ENCODE measurements around the gene CD300H. TPM values are rescaled to one million over a fixed set of nuclear protein-coding genes. Genes with fewer than 3 reads are reported as not detected.
"Not testable (repeated sequence)": the region's sequence is repeated elsewhere in the genome, so short reads cannot be mapped to it uniquely, and the experiment has no call there.

CD300H gene
- polyA plus RNA-seq, 3 donors, result 57.9 to 148 (median 84.7) TPM

DNA sequence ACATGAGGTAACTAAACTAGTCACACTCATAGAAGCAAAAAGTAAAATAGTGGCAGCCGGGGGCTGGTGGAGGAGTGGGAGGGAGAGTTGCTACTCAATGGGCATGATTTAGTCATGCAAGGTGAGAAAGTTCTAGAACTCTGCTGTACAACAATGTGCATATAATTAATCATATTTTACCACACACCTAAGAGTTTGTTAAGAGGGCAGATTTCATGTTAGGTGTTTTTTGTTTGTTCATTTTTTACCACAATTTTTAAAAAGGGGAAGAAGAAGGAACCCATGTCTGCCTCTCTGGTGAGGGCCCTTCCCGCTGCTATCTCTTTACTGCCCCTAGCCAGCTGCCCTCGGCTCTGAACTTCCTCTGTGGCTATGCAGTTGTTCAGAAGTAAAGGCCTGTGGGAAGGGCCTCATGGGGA is 47.3 kb downstream of the CD300H start:
- peak; percentile 80 to 91 (median 87) for DNase-seq
- WGBS (ENCODE audit: insufficient coverage), result no CpG with 5 or more reads among the region's 3 CpGs

DNA sequence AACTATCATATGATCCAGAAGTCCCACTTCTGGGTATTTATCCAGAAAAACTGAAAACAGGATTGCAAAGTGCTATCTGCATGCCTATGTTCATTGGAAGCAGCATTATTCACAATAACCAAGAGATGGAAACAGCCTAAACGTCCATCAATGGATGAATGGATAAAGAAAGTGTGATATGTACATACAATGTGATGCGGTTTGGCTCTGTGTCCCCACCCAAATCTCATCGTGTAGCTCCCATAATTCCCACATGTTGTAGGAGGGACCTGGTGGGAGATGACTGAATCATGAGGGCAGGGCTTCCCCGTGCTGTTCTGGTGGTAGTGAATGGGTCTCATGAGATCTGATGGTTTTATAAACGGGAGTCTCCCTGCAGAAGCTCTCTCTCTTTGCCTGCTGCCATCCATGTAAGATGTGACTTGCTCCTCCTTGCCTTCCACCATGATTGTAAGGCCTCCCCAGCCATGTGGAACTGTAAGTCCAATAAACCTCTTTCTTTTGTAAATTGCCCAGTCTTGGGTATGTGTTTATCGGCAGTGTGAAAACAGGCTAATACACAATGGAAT is 48.8 kb downstream of the CD300H start:
- intact Hi-C loops (cut with micrococcal nuclease); H4K20me1 ChIP-seq (ENCODE audit: insufficient read depth, low read length); H3K4me2 ChIP-seq (replicated peaks; ENCODE audit: extremely low read depth, low read length, poor library complexity, severe bottlenecking); DNase-seq; H3K4me3 ChIP-seq (replicated peaks in 1 of 3; ENCODE audit: low read depth in 2 of 3, low read length in 3 of 3); H3K9ac ChIP-seq (ENCODE audit: insufficient read depth, low read length, poor library complexity, severe bottlenecking); H2AFZ ChIP-seq (ENCODE audit: insufficient read depth, low read depth, low read length, poor library complexity, severe bottlenecking); H3K27ac ChIP-seq (ENCODE audit: low read depth in 1 of 2, low read length in 2 of 2); H3K4me3 Mint-ChIP-seq; H3K27me3 ChIP-seq (ENCODE audit: control insufficient read depth in 2 of 2, insufficient read depth in 2 of 2, low read length in 2 of 2): not testable (repeated sequence)
- H3K4me1 Mint-ChIP-seq, result peaks cover 63% of the 10 kb centered on the region
- WGBS (ENCODE audit: insufficient coverage), result no CpG with 5 or more reads among the region's 6 CpGs
- peaks cover 47 to 60% of the 10 kb centered on the region in 2 donors for H3K4me1 ChIP-seq (ENCODE audit: control insufficient read depth in 1 of 2, insufficient read depth in 2 of 2, low read length in 2 of 2)
- peak overlapping the region in 3 of 7 donors; percentile 8 to 86 (median 54) for H3K27ac Mint-ChIP-seq
- peaks cover 27% of the 10 kb centered on the region for H3K79me2 ChIP-seq (ENCODE audit: insufficient read depth, low read length)
- H3K36me3 ChIP-seq (replicated peaks in 1 of 2; ENCODE audit: control insufficient read depth in 1 of 2, insufficient read depth in 2 of 2, low read length in 2 of 2), result peaks cover 15% of the 10 kb centered on the region in 2 donors
- peaks cover 18 to 38% (median 26%) of the 10 kb centered on the region in 7 donors for H3K9me3 Mint-ChIP-seq
- peaks cover 0 to 16% (median 9%) of the 10 kb centered on the region in 3 donors for H3K27me3 Mint-ChIP-seq (ENCODE audit: low read depth in 3 of 3)
- H3K9me3 ChIP-seq (replicated peaks in 1 of 2; ENCODE audit: control insufficient read depth in 1 of 2, insufficient read depth in 1 of 2, low read length in 2 of 2), result peaks cover 5 to 16% of the 10 kb centered on the region in 2 donors
- H3K36me3 Mint-ChIP-seq, result peaks cover 52 to 62% of the 10 kb centered on the region in 2 donors

More for the DNA sequence above, 47.3 kb downstream of the CD300H start:
- Histone ChIP-seq H3K36me3 (replicated peaks in 1 of 2; ENCODE audit: control insufficient read depth in 1 of 2, insufficient read depth in 2 of 2, low read length in 2 of 2) (peaks cover 28 to 30% of the 10 kb centered on the region in 2 donors), H3K27ac (ENCODE audit: low read depth in 1 of 2, low read length in 2 of 2) (peak overlapping the region; percentile 98 to 99), H3K4me2 (replicated peaks; ENCODE audit: extremely low read depth, low read length, poor library complexity, severe bottlenecking) (peak overlapping the region; percentile 40), H4K20me1 (ENCODE audit: insufficient read depth, low read length) (no peaks in the 10 kb centered on the region), H3K4me1 (ENCODE audit: control insufficient read depth in 1 of 2, insufficient read depth in 2 of 2, low read length in 2 of 2) (peaks cover 59 to 72% of the 10 kb centered on the region in 2 donors), H3K27me3 (ENCODE audit: control insufficient read depth in 2 of 2, insufficient read depth in 2 of 2, low read length in 2 of 2) (no peaks in the 10 kb centered on the region), H3K4me3 (replicated peaks in 1 of 3; ENCODE audit: low read depth in 2 of 3, low read length in 3 of 3) (peak overlapping the region in 1 of 3 experiments; percentile 6), H3K9me3 (replicated peaks in 1 of 2; ENCODE audit: control insufficient read depth in 1 of 2, insufficient read depth in 1 of 2, low read length in 2 of 2) (peaks cover 8 to 18% of the 10 kb centered on the region in 2 donors), H2AFZ (ENCODE audit: insufficient read depth, low read depth, low read length, poor library complexity, severe bottlenecking) (no peak overlapping the region), H3K79me2 (ENCODE audit: insufficient read depth, low read length) (peaks cover 43% of the 10 kb centered on the region), H3K9ac (ENCODE audit: insufficient read depth, low read length, poor library complexity, severe bottlenecking) (peak overlapping the region; percentile 76)
- Mint-ChIP-seq H3K9me3 (peaks cover 10 to 26% (median 14%) of the 10 kb centered on the region in 7 donors), H3K4me3 (peak overlapping the region in 1 of 2 donors; percentile 26), H3K27me3 (ENCODE audit: low read depth in 3 of 3) (peaks cover 0 to 3% (median 0%) of the 10 kb centered on the region in 3 donors), H3K36me3 (peaks cover 55 to 64% of the 10 kb centered on the region in 2 donors), H3K4me1 (peaks cover 72% of the 10 kb centered on the region), H3K27ac (peak overlapping the region; percentile 98 to 100 (median 100))
- intact Hi-C loops (cut with micrococcal nuclease), result loop anchor here in 1 of 2 donors (1.0 kb wide), 1 partner anchor 8 kb away; no protein-coding TSS in a partner anchor
- no peak for TF ChIP-seq CTCF (IDR thresholded peaks at IDR 0.05)
